Activated CD8-positive, alpha-beta T cell treated with anti-CD3 and anti-CD28 coated beads, Interleukin-2, amount 10 ng/mL, durations not matched to agents 7 days and 5 days (primary cell): ENCODE results near the gene MORC3. TPM values are rescaled to one million over a fixed set of nuclear protein-coding genes. Genes with fewer than 3 reads are reported as not detected.
"Not testable (repeated sequence)": the region's sequence is repeated elsewhere in the genome, so short reads cannot be mapped to it uniquely, and the experiment has no call there.

Source experiments
- ATAC-seq: fragments of 150-1000 bp; cut with Tn5 transposase; one replicate; pipeline ENCODE4 v1.10.0; 2021; ENCODE audit warnings: moderate library complexity
- CTCF ChIA-PET: fragments of 350-600 bp; sonication (Branson Sonifier 250); formaldehyde crosslinking; loops from one replicate; lab custom pipeline; 2021; ENCODE audit warnings: antibody characterized with exemption; lab: Charles Lee
- POLR2A ChIA-PET: fragments of 350-600 bp; sonication (Branson Sonifier 250); formaldehyde crosslinking; loops from one replicate; lab custom pipeline; 2021; ENCODE audit warnings: antibody characterized with exemption; lab: Charles Lee
- DNase-seq: peaks from one replicate; pipeline ENCODE4 v3.0.0-alpha.2; 2020
- H3K27ac Mint-ChIP-seq: one replicate; pipeline ENCODE4 v1.8.0; 2021; ENCODE audit warnings: mild to moderate bottlenecking, mixed read lengths
- H3K27me3 Mint-ChIP-seq: one replicate; pipeline ENCODE4 v1.8.0; 2021; ENCODE audit warnings: low read depth, mixed read lengths
- H3K36me3 Mint-ChIP-seq: one replicate; pipeline ENCODE4 v1.8.0; 2021; ENCODE audit warnings: low read depth, mixed read lengths
- H3K4me1 Mint-ChIP-seq: one replicate; pipeline ENCODE4 v1.8.0; 2021; ENCODE audit warnings: low read depth, mixed read lengths
- H3K4me3 Mint-ChIP-seq: one replicate; pipeline ENCODE4 v1.8.0; 2021; ENCODE audit warnings: mild to moderate bottlenecking, mixed read lengths
- H3K9me3 Mint-ChIP-seq: one replicate; pipeline ENCODE4 v1.8.0; 2022; ENCODE audit warnings: mixed read lengths; ENCODE audit not compliant: insufficient read depth
- total RNA-seq, 2 experiments: library from RNA; stranded (reverse); gene quantifications; one replicate each; pipeline ENCODE4 v1.2.3, GENCODE V29; 2021

Gene MORC3
- total RNA-seq, 2 experiments from 2014 or later = 31.6 to 35.2 TPM

DNA sequence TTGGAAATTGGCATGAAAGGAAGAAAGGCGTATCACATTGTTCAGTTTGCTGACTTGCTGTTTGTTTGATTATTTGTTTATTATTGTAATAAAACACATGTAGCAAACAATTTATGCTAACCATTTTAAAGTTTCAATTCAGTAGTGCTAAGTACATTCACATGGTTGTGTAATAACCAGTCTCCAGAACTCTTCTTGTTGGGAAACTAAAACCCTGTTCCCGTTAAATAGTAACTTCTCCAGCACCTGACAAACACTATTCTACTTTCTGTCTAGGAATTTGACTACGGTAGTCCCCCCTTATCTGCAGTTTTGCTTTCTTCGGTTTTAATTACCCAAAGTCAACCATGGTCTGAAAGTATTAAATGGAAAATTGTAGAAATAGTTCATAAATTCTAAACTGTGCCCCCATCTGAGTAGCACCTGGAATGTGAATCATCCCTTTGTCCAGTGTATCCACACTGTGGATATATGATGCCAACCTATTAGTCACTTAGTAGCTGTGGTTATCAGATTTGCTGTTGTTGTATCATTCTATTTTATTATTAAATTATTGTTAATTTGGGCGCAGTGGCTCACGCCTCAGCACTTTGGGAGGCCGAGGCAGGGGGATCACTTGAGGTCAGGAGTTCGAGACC lies 5.5 kb downstream of the MORC3 start:
- Mint-ChIP-seq H3K27me3 (no peaks in the 10 kb centered on the region), H3K27ac (no peak overlapping the region), H3K4me3 (no peak overlapping the region), H3K36me3 (peaks cover 41% of the 10 kb centered on the region), H3K4me1 (peaks cover 48% of the 10 kb centered on the region), H3K9me3 (no peaks in the 10 kb centered on the region)
- POLR2A ChIA-PET = no interaction called here
- ATAC-seq (no peak), DNase-seq (no peak)
- CTCF ChIA-PET = interaction anchor here (1.8 kb wide), 1 partner anchor 173 kb away, joined by 6 read pairs; no protein-coding TSS in a partner anchor

DNA sequence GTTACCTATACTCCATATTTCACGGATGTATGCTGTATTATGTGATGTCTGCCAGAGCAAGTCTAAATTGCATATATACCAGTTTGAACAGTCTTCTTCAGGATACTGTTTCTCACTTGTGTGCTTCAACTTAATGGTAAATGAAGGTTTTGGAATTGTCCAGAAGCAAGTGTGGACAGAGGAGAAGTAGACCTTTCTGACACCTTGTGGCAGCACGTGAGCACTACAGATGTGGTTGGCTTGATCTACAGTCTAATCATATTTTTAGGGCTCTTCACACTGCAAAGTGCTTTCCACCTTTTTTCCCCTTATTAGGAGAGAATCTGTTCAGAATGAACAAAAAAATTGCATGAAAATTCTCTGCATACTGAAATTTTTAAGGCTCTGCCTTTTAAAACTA lies 10.9 kb downstream of the MORC3 start:
- peak; percentile 60 for DNase-seq
- POLR2A ChIA-PET = interaction anchor here (2.2 kb wide), 1 partner anchor 11 kb away, joined by 7 read pairs; the partner anchor contains the start of gene MORC3
- H3K4me1 Mint-ChIP-seq = peaks cover 31% of the 10 kb centered on the region

DNA sequence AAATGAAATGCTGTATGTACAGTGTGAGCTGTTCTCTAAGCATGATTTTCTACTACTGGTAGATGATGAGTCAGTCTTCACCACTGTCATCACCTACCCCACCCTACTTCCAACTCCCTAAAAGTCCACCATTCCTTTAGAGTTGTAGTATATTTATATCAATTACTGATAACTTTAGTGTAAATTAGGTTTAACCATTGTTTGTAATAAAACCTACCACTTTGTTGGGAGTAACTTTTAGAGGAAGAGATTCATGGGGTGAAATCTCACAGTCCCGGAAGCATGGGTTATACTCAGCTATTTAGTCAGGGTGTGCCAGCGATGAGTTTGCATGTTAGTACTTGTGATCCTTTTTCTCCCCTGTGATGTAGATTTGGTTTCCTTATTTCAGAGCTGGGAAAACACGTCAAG lies 17.1 kb downstream of the MORC3 start:
- Mint-ChIP-seq H3K36me3 (peaks cover 53% of the 10 kb centered on the region), H3K4me3 (no peak overlapping the region), H3K27me3 (no peaks in the 10 kb centered on the region), H3K4me1 (peaks cover 3% of the 10 kb centered on the region), H3K27ac (no peak overlapping the region), H3K9me3 (no peaks in the 10 kb centered on the region)
- POLR2A ChIA-PET = no interaction called here
- DNase-seq = no peak
- ATAC-seq = no peak
- CTCF ChIA-PET = interaction anchor here (0.7 kb wide), 1 partner anchor 195 kb away, joined by 3 read pairs; no protein-coding TSS in a partner anchor

More for the DNA sequence above, 10.9 kb downstream of the MORC3 start:
- Mint-ChIP-seq H3K36me3 (peaks cover 31% of the 10 kb centered on the region), H3K4me3 (no peak overlapping the region), H3K27me3 (no peaks in the 10 kb centered on the region), H3K27ac (peak overlapping the region; percentile 4), H3K9me3 (no peaks in the 10 kb centered on the region)
- ATAC-seq = peak; percentile 88
- CTCF ChIA-PET = interaction anchor here (0.7 to 4.6 kb wide), 14 partner anchors 9 to 195 kb away, joined by 3 to 31 read pairs (median 4); partner anchors contain the start of gene MORC3

- POLR2A ChIA-PET = no interaction called here
Measured at GRCh38 chr21:36338975-36339374, 19.0 kb downstream of the MORC3 start.

GRCh38 chr21:36342581-36342980 lies 22.6 kb downstream of the MORC3 start:
- DNase-seq, H3K27ac Mint-ChIP-seq, H3K4me3 Mint-ChIP-seq, CTCF ChIA-PET, ATAC-seq, H3K27me3 Mint-ChIP-seq, POLR2A ChIA-PET, H3K9me3 Mint-ChIP-seq, H3K4me1 Mint-ChIP-seq: not testable (repeated sequence)
- peaks cover 54% of the 10 kb centered on the region for H3K36me3 Mint-ChIP-seq

More at GRCh38 chr21:36338975-36339374, 19.0 kb downstream of the MORC3 start:
- DNase-seq (no peak), ATAC-seq (no peak)
- Mint-ChIP-seq H3K4me1 (peaks cover 3% of the 10 kb centered on the region), H3K36me3 (peaks cover 51% of the 10 kb centered on the region), H3K27ac (no peak overlapping the region), H3K4me3 (no peak overlapping the region), H3K27me3 (no peaks in the 10 kb centered on the region), H3K9me3 (no peaks in the 10 kb centered on the region)
- CTCF ChIA-PET = no interaction called here

- peaks cover 3% of the 10 kb centered on the region for H3K4me1 Mint-ChIP-seq
- H3K4me3 Mint-ChIP-seq = no peak overlapping the region
- peaks cover 51% of the 10 kb centered on the region for H3K36me3 Mint-ChIP-seq
- no peaks in the 10 kb centered on the region for H3K27me3 Mint-ChIP-seq
- POLR2A ChIA-PET = no interaction called here
- ATAC-seq (no peak), DNase-seq (no peak)
- H3K27ac Mint-ChIP-seq = no peak overlapping the region
- CTCF ChIA-PET = interaction anchor here (1.0 to 1.3 kb wide), 2 partner anchors 96 to 99 kb away, joined by 3 read pairs; no protein-coding TSS in a partner anchor
- H3K9me3 Mint-ChIP-seq = no peaks in the 10 kb centered on the region
Measured at GRCh38 chr21:36344931-36345330, 24.9 kb downstream of the MORC3 start.

DNA sequence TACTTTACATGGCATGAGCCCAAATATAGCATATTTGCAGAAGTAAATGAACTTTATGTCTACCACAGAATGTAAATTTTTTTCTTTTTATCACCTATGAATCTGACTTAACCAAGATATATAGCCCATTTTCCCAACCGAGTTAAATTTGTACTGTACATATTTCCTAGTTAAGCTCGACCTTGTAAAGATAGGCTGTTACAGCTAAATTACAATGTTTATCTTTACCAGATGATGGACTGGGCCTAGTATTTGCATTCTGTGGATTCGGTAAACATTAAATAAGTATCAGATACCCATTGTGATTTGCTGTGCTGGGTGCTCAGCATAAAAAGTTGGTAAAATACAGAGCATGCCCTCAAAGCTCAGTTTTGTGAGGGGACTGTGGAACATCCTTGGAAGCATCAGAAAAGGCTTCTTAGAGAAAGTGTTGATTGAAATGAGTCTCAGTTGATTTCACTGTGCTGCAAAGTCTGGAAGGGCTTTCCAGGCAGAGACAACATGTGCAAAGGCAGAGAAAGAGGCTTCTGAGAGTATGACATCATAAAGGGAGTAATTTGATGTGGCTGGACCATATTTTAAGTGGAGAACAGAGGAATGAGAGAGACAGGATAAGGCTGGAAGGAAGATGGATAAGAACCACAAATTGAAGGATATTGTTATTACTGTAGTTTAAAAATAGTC lies 27.4 kb downstream of the MORC3 start:
- ATAC-seq = no peak
- ChIA-PET CTCF (no interaction called here), POLR2A (interaction anchor here (0.6 kb wide), 1 partner anchor 217 kb away, joined by 3 read pairs; no protein-coding TSS in a partner anchor)
- no peak overlapping the region for H3K4me3 Mint-ChIP-seq
- no peaks in the 10 kb centered on the region for H3K9me3 Mint-ChIP-seq
- peaks cover 5% of the 10 kb centered on the region for H3K4me1 Mint-ChIP-seq
- no peaks in the 10 kb centered on the region for H3K27me3 Mint-ChIP-seq
- H3K36me3 Mint-ChIP-seq = peaks cover 52% of the 10 kb centered on the region
- H3K27ac Mint-ChIP-seq = no peak overlapping the region
- no peak for DNase-seq

GRCh38 chr21:36347962-36348328 lies 27.9 kb downstream of the MORC3 start:
- H3K27me3 Mint-ChIP-seq = no peaks in the 10 kb centered on the region
- H3K4me1 Mint-ChIP-seq = peaks cover 5% of the 10 kb centered on the region
- H3K4me3 Mint-ChIP-seq = no peak overlapping the region
- POLR2A ChIA-PET = interaction anchor here (0.6 kb wide), 1 partner anchor 217 kb away, joined by 3 read pairs; no protein-coding TSS in a partner anchor
- CTCF ChIA-PET = no interaction called here
- no peaks in the 10 kb centered on the region for H3K9me3 Mint-ChIP-seq
- no peak overlapping the region for H3K27ac Mint-ChIP-seq
- ATAC-seq (no peak), DNase-seq (no peak)
- peaks cover 55% of the 10 kb centered on the region for H3K36me3 Mint-ChIP-seq

DNA sequence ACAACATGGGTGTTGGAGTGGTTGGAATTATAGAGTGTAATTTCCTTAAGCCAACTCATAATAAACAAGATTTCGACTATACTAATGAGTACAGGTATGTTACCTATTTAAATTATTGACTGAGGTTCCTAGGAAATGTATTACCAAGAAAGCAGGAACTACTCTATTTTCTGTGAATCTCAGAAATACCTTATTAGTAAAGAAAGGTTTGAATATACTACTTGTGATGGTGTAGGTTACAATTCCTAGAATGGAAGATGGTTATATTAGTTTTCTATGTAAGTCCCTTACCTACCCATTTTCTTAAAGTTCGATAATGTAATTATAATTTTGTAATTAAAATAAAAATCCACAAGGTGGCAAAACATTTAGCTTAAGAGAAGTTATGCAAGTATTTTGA lies 29.3 kb downstream of the MORC3 start:
- H3K36me3 Mint-ChIP-seq = peaks cover 55% of the 10 kb centered on the region
- DNase-seq (no peak), ATAC-seq (no peak)
- POLR2A ChIA-PET = no interaction called here
- H3K9me3 Mint-ChIP-seq = no peaks in the 10 kb centered on the region
- H3K4me1 Mint-ChIP-seq = peaks cover 5% of the 10 kb centered on the region
- H3K27ac Mint-ChIP-seq = no peak overlapping the region
- no peaks in the 10 kb centered on the region for H3K27me3 Mint-ChIP-seq
- CTCF ChIA-PET = no interaction called here
- H3K4me3 Mint-ChIP-seq = no peak overlapping the region

DNA sequence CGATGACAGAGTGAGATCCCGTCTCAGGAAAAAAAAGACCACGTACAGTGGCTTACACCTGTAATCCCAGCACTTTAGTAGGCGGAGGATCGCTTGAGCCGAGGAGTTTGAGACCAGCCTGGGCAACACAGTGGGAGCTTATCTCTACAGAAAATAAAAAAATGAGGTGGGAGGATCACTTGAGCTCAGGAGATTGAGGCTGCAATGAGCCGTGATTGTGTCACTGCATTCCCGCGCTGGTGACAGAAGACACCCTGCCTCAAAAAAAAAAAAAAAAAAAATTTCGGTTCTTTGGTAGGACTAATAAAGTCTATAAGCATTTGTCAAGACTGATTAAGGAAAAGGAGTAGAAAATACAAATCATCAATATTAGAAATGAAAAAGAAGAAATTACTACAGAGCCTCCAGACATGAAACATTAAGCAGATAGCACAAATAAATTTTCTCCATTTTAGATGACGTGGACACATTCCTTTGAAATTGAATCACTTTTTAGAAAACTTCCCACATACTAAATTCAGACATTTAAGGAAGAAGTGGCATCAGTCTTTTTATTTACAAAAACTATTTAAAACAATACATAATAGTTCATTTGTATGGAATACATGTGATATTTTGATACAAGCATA lies 30.4 kb downstream of the MORC3 start:
- DNase-seq (no peak), ATAC-seq (no peak)
- Mint-ChIP-seq H3K36me3 (peaks cover 53% of the 10 kb centered on the region), H3K27me3 (no peaks in the 10 kb centered on the region), H3K27ac (no peak overlapping the region), H3K4me3 (no peak overlapping the region), H3K4me1 (peaks cover 5% of the 10 kb centered on the region), H3K9me3 (no peaks in the 10 kb centered on the region)
- ChIA-PET POLR2A (no interaction called here), CTCF (no interaction called here)

- DNase-seq (no peak), ATAC-seq (no peak)
- Mint-ChIP-seq H3K9me3 (no peaks in the 10 kb centered on the region), H3K27ac (no peak overlapping the region), H3K4me3 (no peak overlapping the region), H3K36me3 (peaks cover 36% of the 10 kb centered on the region), H3K4me1 (peaks cover 1% of the 10 kb centered on the region), H3K27me3 (no peaks in the 10 kb centered on the region)
- CTCF ChIA-PET = no interaction called here
- POLR2A ChIA-PET = no interaction called here
Measured at GRCh38 chr21:36354918-36355680, 35.1 kb downstream of the MORC3 start.
